HEK293 (cell line): ENCODE results near the gene COL5A2.

Source experiments
- CTCF ChIA-PET: fragments of 350-600 bp; formaldehyde crosslinking; extraction: SDS; loops from one replicate; lab custom pipeline; 2021; ENCODE audit warnings: antibody characterized with exemption; lab: Yijun Ruan, JAX
- POLR2A ChIA-PET: fragments of 300-600 bp; formaldehyde crosslinking; extraction: SDS; loops from one replicate; lab custom pipeline; 2020; ENCODE audit warnings: antibody characterized with exemption, inconsistent platforms; lab: Yijun Ruan, JAX
- H3K27ac ChIP-seq: fragments of 200-500 bp; sonication (Bioruptor generic); 2 replicates; pipeline ENCODE4 v1.5.1; 2014; ENCODE audit warnings: low read depth, low read length, control low read depth, inconsistent platforms; ENCODE audit errors: extremely low read depth
- H3K36me3 ChIP-seq, 2 experiments: fragments of 200-500 bp in 1 of 2; sonication (Bioruptor generic) in 1 of 2; 1 replicate in 1 of 2; 2 replicates in 1 of 2; pipeline ENCODE4 v1.5.1; 2014 to 2017; ENCODE audit warnings: inconsistent platforms in 2 of 2, low read length in 2 of 2; ENCODE audit not compliant: control insufficient read depth in 2 of 2, insufficient read depth in 1 of 2
- H3K4me1 ChIP-seq: fragments of 200-500 bp; sonication (Bioruptor generic); 2 replicates; pipeline ENCODE4 v1.5.1; 2014; ENCODE audit warnings: mild to moderate bottlenecking, low read length, inconsistent platforms; ENCODE audit not compliant: control insufficient read depth, insufficient read depth
- H3K4me3 ChIP-seq: 2 replicates; pipeline ENCODE4 v1.5.1; 2011; ENCODE audit warnings: low read depth, mild to moderate bottlenecking, control low read depth, low read length, moderate library complexity
- H3K9me3 ChIP-seq: fragments of 200-500 bp; sonication (Bioruptor generic); 2 replicates; pipeline ENCODE4 v1.5.1; 2014; ENCODE audit warnings: low read depth, low read length, inconsistent platforms; ENCODE audit not compliant: control insufficient read depth, insufficient read depth
- EGR2 ChIP-seq: fragments of 450-650 bp; formaldehyde crosslinking; IDR thresholded peaks from 2 replicates; pipeline ENCODE4 v1.5.1; 2016; ENCODE audit warnings: low read depth, missing biosample characterization, missing genetic modification characterization
- YY2 ChIP-seq: fragments of 450-650 bp; formaldehyde crosslinking; IDR thresholded peaks from 2 replicates; pipeline ENCODE4 v1.5.1; 2016; ENCODE audit warnings: missing biosample characterization, missing genetic modification characterization
- ZBTB8A ChIP-seq: fragments of 450-650 bp; formaldehyde crosslinking; IDR thresholded peaks from 2 replicates; pipeline ENCODE4 v1.5.1; 2016; ENCODE audit warnings: missing biosample characterization, missing genetic modification characterization
- ZEB2 ChIP-seq: fragments of 450-650 bp; formaldehyde crosslinking; IDR thresholded peaks from 2 replicates; pipeline ENCODE4 v1.5.1; 2016; ENCODE audit warnings: missing biosample characterization, missing genetic modification characterization
- ZNF112 ChIP-seq: fragments of 450-650 bp; formaldehyde crosslinking; IDR thresholded peaks from 2 replicates; pipeline ENCODE4 v1.5.0; 2017; ENCODE audit warnings: missing biosample characterization, missing genetic modification characterization
- ZNF138 ChIP-seq: fragments of 450-650 bp; formaldehyde crosslinking; IDR thresholded peaks from 2 replicates; pipeline ENCODE4 v1.5.1; 2016; ENCODE audit warnings: missing biosample characterization, missing genetic modification characterization, borderline replicate concordance
- ZNF223 ChIP-seq: fragments of 450-650 bp; formaldehyde crosslinking; IDR thresholded peaks from 2 replicates; pipeline ENCODE4 v1.5.1; 2016; ENCODE audit warnings: missing biosample characterization, missing genetic modification characterization
- ZNF23 ChIP-seq: fragments of 450-650 bp; formaldehyde crosslinking; IDR thresholded peaks from 2 replicates; pipeline ENCODE4 v1.5.1; 2016; ENCODE audit warnings: missing biosample characterization, missing genetic modification characterization, borderline replicate concordance
- ZNF266 ChIP-seq: fragments of 450-650 bp; formaldehyde crosslinking; IDR thresholded peaks from 2 replicates; pipeline ENCODE4 v1.5.1; 2016; ENCODE audit warnings: missing biosample characterization, missing genetic modification characterization, low read depth
- ZNF544 ChIP-seq: fragments of 450-650 bp; formaldehyde crosslinking; IDR thresholded peaks from 2 replicates; pipeline ENCODE4 v1.5.0; 2017; ENCODE audit warnings: missing biosample characterization, missing genetic modification characterization
- ZNF558 ChIP-seq: fragments of 450-650 bp; formaldehyde crosslinking; IDR thresholded peaks from 2 replicates; pipeline ENCODE4 v1.5.1; 2016; ENCODE audit warnings: missing biosample characterization, missing genetic modification characterization
- ZNF596 ChIP-seq: fragments of 450-650 bp; IDR thresholded peaks from 2 replicates; pipeline ENCODE4 v1.5.0; 2018; ENCODE audit warnings: missing biosample characterization, mild to moderate bottlenecking, missing genetic modification characterization, moderate library complexity
- ZNF629 ChIP-seq: fragments of 450-650 bp; formaldehyde crosslinking; IDR thresholded peaks from 2 replicates; pipeline ENCODE4 v1.5.1; 2017; ENCODE audit warnings: missing biosample characterization, missing genetic modification characterization
- ZNF660 ChIP-seq: fragments of 450-650 bp; IDR thresholded peaks from 2 replicates; pipeline ENCODE4 v1.5.1; 2018; ENCODE audit warnings: missing biosample characterization, mild to moderate bottlenecking, missing genetic modification characterization
- ZNF701 ChIP-seq: fragments of 450-650 bp; formaldehyde crosslinking; IDR thresholded peaks from 2 replicates; pipeline ENCODE4 v1.5.1; 2016; ENCODE audit warnings: missing biosample characterization, missing genetic modification characterization
- ZNF768 ChIP-seq: fragments of 450-650 bp; formaldehyde crosslinking; IDR thresholded peaks from 2 replicates; pipeline ENCODE4 v1.5.1; 2018; ENCODE audit warnings: missing biosample characterization, mild to moderate bottlenecking, missing genetic modification characterization
- ZSCAN30 ChIP-seq: fragments of 450-650 bp; IDR thresholded peaks from 2 replicates; pipeline ENCODE4 v1.5.1; 2018; ENCODE audit warnings: missing biosample characterization, mild to moderate bottlenecking, missing genetic modification characterization, moderate library complexity
- TF ChIP-seq, protein P1 (sequence below): fragments of 450-650 bp; formaldehyde crosslinking; IDR thresholded peaks from 2 replicates; pipeline ENCODE4 v1.5.1; 2016; ENCODE audit warnings: missing biosample characterization, missing genetic modification characterization
- TF ChIP-seq, protein P2 (sequence below): fragments of 450-650 bp; formaldehyde crosslinking; IDR thresholded peaks from 2 replicates; pipeline ENCODE4; 2016; ENCODE audit warnings: missing biosample characterization, missing genetic modification characterization

The COL5A2 gene

DNA sequence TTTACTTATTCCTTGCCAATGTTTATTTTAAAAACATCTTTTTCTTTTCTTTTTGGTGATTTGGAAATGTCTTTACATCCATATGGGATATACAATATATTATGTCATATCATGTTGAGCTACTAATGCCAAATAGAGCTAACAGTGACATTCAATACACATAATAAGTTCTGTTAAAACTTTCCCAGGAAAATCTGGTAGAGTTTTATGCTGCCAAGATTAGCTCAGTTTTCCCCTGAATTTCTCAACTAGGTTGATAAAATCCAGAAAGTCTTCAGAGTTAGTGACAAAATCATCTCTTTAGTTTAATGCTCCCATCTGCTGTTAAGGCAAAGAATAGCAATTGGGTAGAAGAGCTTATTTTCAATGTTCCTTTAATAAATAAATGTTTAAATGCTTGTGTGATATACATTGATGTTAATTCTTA, 195.5 kb downstream of the COL5A2 start (continued):
- TF ChIP-seq ZNF266 = no peak
- TF ChIP-seq ZNF768 (tag by site-specific recombination) = no peak
- no peak for TF ChIP-seq ZNF660
- TF ChIP-seq, protein P1, sequence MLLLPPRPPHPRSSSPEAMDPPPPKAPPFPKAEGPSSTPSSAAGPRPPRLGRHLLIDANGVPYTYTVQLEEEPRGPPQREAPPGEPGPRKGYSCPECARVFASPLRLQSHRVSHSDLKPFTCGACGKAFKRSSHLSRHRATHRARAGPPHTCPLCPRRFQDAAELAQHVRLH (tag by site-specific recombination) = no peak
- TF ChIP-seq ZNF544 = no peak
- TF ChIP-seq ZNF112 = no peak
- TF ChIP-seq ZNF138 (tag by site-specific recombination) = no peak
- no peak for TF ChIP-seq EGR2 (tag by site-specific recombination)

DNA sequence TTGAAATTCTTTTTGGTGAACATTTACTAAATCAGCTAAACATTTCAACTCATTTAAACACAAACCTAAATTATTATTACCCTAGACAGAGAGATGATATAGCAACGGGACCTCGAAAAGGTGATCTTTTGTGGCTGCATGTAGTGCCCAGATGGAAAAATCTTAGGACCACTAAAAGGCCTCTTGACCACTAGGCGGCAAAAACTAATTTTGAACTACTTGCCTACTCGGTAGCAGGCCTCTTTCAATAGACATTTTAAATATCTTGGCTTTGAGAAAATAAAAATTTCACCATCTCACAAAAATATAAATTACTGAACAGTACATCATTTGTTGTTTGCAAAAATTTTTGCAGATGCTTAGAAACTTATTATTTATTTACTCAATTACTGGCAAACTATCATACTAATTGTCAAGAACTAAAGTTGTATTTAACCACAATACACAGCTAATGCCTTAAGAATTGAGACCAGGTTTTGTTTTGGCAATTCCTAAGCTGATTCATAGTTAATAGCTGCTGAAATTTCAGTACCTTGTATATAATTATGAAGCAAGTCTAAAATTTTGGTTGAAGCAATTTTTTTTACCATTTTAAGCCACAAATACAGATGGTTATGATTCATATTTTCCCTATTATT, 196.0 kb downstream of the COL5A2 start:
- TF ChIP-seq ZNF558 = no peak
- no peak for TF ChIP-seq ZEB2 (tag by site-specific recombination)
- TF ChIP-seq ZSCAN30 (tag by site-specific recombination) = no peak
- no peak for TF ChIP-seq ZNF596 (tag by site-specific recombination)
- TF ChIP-seq, protein P2, sequence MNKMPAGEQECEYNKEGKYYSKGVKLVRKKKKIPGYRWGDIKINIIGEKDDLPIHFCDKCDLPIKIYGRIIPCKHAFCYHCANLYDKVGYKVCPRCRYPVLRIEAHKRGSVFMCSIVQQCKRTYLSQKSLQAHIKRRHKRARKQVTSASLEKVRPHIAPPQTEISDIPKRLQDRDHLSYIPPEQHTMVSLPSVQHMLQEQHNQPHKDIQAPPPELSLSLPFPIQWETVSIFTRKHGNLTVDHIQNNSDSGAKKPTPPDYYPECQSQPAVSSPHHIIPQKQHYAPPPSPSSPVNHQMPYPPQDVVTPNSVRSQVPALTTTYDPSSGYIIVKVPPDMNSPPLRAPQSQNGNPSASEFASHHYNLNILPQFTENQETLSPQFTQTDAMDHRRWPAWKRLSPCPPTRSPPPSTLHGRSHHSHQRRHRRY = no peak
- TF ChIP-seq ZBTB8A = no peak
- no peak for TF ChIP-seq ZNF629 (tag by site-specific recombination)
- no peak for TF ChIP-seq YY2
- no peak for TF ChIP-seq ZNF23 (tag by site-specific recombination)
- no peak for TF ChIP-seq ZNF701 (tag by site-specific recombination)
- TF ChIP-seq ZNF223 (tag by site-specific recombination) = no peak
- Histone ChIP-seq H3K27ac (no peak overlapping the region), H3K4me3 (no peak overlapping the region), H3K36me3 (no peaks in the 10 kb centered on the region), H3K4me1 (peaks cover 3% of the 10 kb centered on the region), H3K9me3 (no peaks in the 10 kb centered on the region)
- CTCF ChIA-PET = interaction anchor here (0.5 to 2.2 kb wide), 13 partner anchors 16 to 852 kb away, joined by 3 to 15 read pairs (median 4); no protein-coding TSS in a partner anchor
- POLR2A ChIA-PET = no interaction called here
